Ishikawa (cell line): ENCODE results near the gene KCNMB1.

ENCODE experiments used
- EP300 ChIP-seq: IDR thresholded peaks from 2 replicates; pipeline ENCODE4 v1.6.1; 2012; ENCODE audit warnings: borderline replicate concordance
- MAX ChIP-seq: IDR thresholded peaks from 2 replicates; pipeline ENCODE4 v1.6.1; 2012
- NFIC ChIP-seq: IDR thresholded peaks from 2 replicates; pipeline ENCODE4 v1.6.1; 2012
- RAD21 ChIP-seq: IDR thresholded peaks from 2 replicates; pipeline ENCODE4 v1.6.1; 2012; ENCODE audit warnings: low read depth
- REST ChIP-seq: IDR thresholded peaks from 2 replicates; pipeline ENCODE4 v1.6.1; 2012; ENCODE audit warnings: low read depth, mild to moderate bottlenecking
- YY1 ChIP-seq: IDR thresholded peaks from 2 replicates; pipeline ENCODE4 v1.6.1; 2012; ENCODE audit warnings: low read depth

- TF ChIP-seq EP300 (no peak), MAX (no peak), YY1 (no peak), NFIC (no peak), RAD21 (no peak), REST (no peak)
Measured at GRCh38 chr5:170397059-170397458, 7.9 kb upstream of the KCNMB1 start.
